ENCODE measurements around the gene CWH43.

Gene CWH43

GRCh38 chr4:48944756-48945241 is 41.3 kb upstream of the CWH43 start:
- TF ChIP-seq MYC (IDR thresholded peaks at IDR 0.05; ENCODE audit: low read depth, low read length) = no peak
- no peak for TF ChIP-seq POLR2A (IDR thresholded peaks at IDR 0.05; ENCODE audit: extremely low read depth, insufficient read length)
- TF ChIP-seq MAX (IDR thresholded peaks at IDR 0.05; ENCODE audit: low read depth, low read length) = no peak
- TF ChIP-seq CTCF (IDR thresholded peaks at IDR 0.05; ENCODE audit: low read depth, low read length) = peak; percentile 85
- H3K4me3 ChIP-seq (ENCODE audit: low read depth, low read length) = no peak overlapping the region
- DNase-seq (ENCODE audit: low read depth) = peak; percentile 69

- DNase-seq (ENCODE audit: low read depth) = no peak
- H3K4me3 ChIP-seq (ENCODE audit: low read depth, low read length) = no peak overlapping the region
- no peak for TF ChIP-seq CTCF (IDR thresholded peaks at IDR 0.05; ENCODE audit: low read depth, low read length)
- no peak for TF ChIP-seq MAX (IDR thresholded peaks at IDR 0.05; ENCODE audit: low read depth, low read length)
- no peak for TF ChIP-seq MYC (IDR thresholded peaks at IDR 0.05; ENCODE audit: low read depth, low read length)
Measured at GRCh38 chr4:48945981-48946380, 40.1 kb upstream of the CWH43 start.

- no peak overlapping the region for H3K4me3 ChIP-seq (ENCODE audit: low read depth, low read length)
Measured at GRCh38 chr4:48947731-48948130, 38.3 kb upstream of the CWH43 start.

GRCh38 chr4:48949086-48949485 is 37.0 kb upstream of the CWH43 start:
- H3K4me3 ChIP-seq (ENCODE audit: low read depth, low read length) = no peak overlapping the region
- no peak for DNase-seq (ENCODE audit: low read depth)
- TF ChIP-seq MAX (IDR thresholded peaks at IDR 0.05; ENCODE audit: low read depth, low read length) (no peak), MYC (IDR thresholded peaks at IDR 0.05; ENCODE audit: low read depth, low read length) (no peak), POLR2A (IDR thresholded peaks at IDR 0.05; ENCODE audit: extremely low read depth, insufficient read length) (no peak), CTCF (IDR thresholded peaks at IDR 0.05; ENCODE audit: low read depth, low read length) (no peak)

More at GRCh38 chr4:48947731-48948130, 38.3 kb upstream of the CWH43 start:
- no peak for TF ChIP-seq MAX (IDR thresholded peaks at IDR 0.05; ENCODE audit: low read depth, low read length)
- peak; percentile 19 for TF ChIP-seq CTCF (IDR thresholded peaks at IDR 0.05; ENCODE audit: low read depth, low read length)
- no peak for TF ChIP-seq MYC (IDR thresholded peaks at IDR 0.05; ENCODE audit: low read depth, low read length)
- no peak for TF ChIP-seq POLR2A (IDR thresholded peaks at IDR 0.05; ENCODE audit: extremely low read depth, insufficient read length)
- DNase-seq (ENCODE audit: low read depth) = no peak

- no peak for DNase-seq (ENCODE audit: low read depth)
- no peak overlapping the region for H3K4me3 ChIP-seq (ENCODE audit: low read depth, low read length)
- no peak for TF ChIP-seq MAX (IDR thresholded peaks at IDR 0.05; ENCODE audit: low read depth, low read length)
- TF ChIP-seq CTCF (IDR thresholded peaks at IDR 0.05; ENCODE audit: low read depth, low read length) = no peak
- TF ChIP-seq POLR2A (IDR thresholded peaks at IDR 0.05; ENCODE audit: extremely low read depth, insufficient read length) = no peak
- TF ChIP-seq MYC (IDR thresholded peaks at IDR 0.05; ENCODE audit: low read depth, low read length) = no peak
Measured at GRCh38 chr4:48949518-48950219, 36.4 kb upstream of the CWH43 start.

All from NB4 (cell line).